ENCODE results near the gene MYO18A.

DNA sequence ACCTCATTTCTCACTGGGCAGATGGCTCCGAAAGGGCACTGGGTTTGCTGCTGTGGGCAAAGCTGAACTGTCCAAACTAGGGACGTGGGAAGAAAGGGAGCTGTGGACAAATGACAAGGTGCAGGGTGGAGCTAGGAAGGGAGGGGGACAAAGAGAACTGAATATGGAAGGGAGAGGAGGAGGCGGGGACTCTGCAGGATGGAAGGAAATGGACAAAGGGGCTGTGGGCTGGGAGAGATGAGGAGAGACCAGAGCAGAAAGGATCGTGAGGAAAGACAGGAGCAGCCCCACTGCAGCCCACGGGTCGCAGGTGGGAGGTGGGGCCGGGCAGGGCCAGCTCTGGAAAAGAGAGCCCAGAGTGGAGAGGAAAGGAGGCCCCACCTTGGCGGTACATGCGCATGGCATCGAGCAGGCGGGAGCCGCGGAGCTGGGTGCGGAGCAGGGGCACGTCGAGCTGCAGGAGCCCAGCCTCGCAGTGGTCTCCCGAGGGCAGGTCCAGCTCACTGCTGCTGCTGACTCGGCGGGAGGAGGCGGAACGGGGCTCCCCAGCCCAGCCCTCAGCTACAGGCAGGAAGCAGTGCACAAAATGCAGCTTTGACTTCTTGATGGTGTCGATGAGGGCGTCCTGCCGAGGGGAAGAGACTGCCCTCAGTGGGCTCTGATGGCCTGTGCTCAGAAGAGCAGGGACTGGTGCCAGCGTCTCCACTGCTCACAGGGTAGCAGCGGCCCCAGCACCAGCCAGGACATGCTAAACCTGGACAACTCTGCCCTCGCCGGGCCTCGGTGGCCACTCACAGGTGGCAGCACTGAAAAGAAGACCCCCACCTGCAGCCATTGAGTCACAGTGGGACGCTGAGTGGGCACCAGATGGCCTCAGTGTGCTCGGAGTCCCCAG lies 70.5 kb downstream of the MYO18A start:
- TF ChIP-seq CTCF (IDR thresholded peaks at IDR 0.05; ENCODE audit: low read depth, low read length) (no peak), EZH2phosphoT487 (IDR thresholded peaks at IDR 0.05; ENCODE audit: low read depth) (no peak)
